Stimulated activated CD8-positive, alpha-beta memory T cell treated with anti-CD3 and anti-CD28 coated beads, Interleukin-12 subunit alpha, Interleukin-12 subunit beta, amount 100 ng/mL, for 1 hour (primary cell): ENCODE results near the gene MAMDC2.

ENCODE experiments used
- DNase-seq: peaks from one replicate; pipeline ENCODE4 v3.0.0-alpha.2; 2020; ENCODE audit warnings: low read depth

MAMDC2 gene

GRCh38 chr9:70043689-70044489, at the start of gene MAMDC2:
Gene MAMDC2 (plus strand): TSS chr9:70043848. CDS start chr9:70044198, 350 bp downstream.
- DNase-seq, result no peak

DNA sequence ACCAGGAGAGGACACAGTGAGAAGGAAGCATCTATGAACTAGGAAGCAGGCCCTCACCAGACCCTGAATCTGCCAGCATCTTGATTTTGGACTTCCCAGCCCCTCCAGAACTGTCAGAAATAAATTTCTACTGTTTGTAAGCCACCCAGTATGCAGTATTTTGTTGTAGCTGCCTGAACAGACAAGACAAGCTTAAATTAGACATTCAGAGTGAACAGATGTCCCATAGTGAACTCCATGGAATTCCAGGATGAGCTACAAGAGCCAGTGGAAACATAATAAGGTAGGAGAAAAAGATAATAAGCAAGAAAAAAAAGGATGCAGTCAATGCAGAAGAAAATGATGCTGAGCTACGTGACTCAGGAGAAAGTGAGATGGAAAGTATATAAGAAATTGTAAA, 47.8 kb upstream of the MAMDC2 start:
- no peak for DNase-seq

DNA sequence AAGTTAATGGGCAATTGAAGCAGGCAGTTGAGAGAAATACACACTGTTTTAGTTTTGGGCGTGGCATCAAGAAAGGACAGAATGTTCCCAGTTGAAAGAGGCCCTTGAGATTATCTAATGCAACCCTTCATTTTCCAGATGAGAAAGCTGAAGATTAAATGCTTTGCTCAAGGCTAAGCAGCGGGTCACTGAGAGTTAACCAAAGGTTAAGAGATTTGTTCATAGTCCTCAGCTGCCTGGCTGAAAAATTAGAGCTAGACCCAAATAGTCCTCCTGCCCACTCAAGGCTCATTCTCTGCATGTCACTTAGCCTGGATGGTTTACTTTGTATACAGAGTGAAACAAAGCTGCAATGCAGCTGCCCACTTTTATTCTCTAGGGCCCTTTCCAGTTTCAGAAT, 46.7 kb upstream of the MAMDC2 start:
- DNase-seq, result no peak

DNA sequence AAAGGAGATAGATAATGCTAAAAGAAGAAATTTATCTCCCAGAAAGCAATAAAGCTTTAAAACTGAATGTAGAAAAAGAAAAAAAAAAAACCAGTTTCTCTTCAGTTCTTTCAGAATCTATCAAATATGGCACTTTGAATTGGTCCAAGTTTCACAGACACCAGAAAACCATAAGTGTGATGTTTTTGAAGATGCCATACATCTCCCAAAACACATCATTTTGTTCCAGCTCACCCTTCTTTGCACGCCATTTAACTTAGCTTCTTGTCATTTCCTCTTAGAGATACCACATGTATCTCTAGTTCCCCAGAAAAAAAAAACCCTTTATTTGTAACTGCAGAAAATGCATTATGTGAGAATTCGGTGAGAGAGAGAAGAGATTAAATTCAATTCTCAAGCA, 46.1 kb upstream of the MAMDC2 start:
- DNase-seq, result no peak

DNA sequence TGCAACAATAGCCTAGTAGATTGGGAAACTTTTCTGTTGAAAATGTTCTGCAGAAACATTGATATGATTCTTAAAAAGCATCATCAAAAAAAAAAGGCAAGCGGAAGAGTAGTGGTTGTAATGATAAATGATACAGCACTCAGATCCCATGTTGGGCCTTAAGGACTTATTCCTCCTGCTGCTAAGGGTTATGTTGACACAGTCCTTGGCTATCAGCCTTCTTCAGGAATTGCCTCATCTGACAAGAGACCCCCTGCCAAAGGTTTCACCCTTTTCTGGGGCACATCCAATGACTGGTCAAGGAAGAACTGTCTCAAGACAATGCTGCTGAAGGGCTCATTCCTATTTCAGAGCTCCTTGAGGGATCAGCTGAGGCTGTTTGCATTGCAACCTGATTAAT, 44.3 kb upstream of the MAMDC2 start:
- no peak for DNase-seq

DNA sequence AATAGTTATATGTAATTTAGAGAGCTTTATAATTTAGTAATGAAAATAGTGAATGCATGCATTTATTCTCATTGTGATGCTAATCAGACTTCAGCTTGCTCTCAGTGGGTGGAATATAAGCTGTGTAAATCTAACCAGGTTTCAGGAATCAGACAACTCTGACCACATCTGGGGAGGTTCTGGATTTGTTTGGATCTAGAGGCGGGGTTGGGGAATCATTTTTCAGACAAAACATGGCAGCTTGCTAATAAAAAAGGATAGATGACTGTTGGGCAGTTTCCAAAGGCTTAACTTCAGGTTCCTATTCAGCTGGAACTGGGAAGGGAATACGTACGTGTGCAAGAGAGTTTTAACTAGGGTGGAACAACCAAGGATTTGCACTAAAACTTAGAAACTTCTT, 43.2 kb upstream of the MAMDC2 start:
- DNase-seq, result no peak

GRCh38 chr9:70003901-70004714, 39.5 kb upstream of the MAMDC2 start:
- DNase-seq, result no peak

GRCh38 chr9:70006306-70006705, 37.3 kb upstream of the MAMDC2 start:
- DNase-seq, result no peak

DNA sequence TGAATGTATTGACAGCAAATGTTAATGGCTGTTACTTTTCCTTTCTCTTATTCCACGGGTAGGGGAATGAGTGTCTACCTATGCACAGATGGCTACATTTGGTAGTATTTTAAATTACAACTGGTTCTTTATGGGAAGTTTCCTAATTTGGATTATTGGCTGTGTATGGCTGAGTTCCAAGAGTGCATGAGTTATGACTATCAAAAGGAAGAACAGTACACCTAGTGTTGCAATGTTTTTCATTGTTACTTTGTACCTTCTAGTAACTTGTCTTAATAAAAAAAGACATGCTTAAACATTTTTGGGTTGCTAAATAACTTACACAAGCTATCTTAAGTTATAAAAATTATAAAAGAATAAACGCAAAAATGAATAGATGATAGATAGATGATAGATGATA, 35.8 kb upstream of the MAMDC2 start:
- DNase-seq, result no peak

DNA sequence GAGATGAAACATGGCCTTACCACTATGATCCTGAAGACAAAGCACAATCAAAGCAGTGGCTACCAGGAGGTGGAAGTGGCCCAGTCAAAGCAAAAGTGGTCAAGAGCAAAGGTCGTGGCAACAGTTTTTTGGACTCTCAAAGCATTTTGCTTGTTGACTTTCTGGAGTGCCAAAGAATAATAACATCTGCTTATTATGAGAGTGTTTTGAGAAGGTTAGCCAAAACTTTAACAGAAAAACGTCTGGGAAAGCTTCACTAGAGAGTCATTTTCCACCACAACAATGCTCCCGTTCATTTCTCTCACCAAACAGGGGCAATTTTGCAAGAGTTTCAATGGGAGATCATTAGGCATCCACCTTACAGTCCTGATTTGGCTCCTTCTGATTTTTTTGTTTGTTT, 33.6 kb upstream of the MAMDC2 start:
- DNase-seq, result no peak

GRCh38 chr9:70011366-70011765, 32.3 kb upstream of the MAMDC2 start:
- DNase-seq, result no peak

GRCh38 chr9:70012569-70012968, 31.1 kb upstream of the MAMDC2 start:
- no peak for DNase-seq

GRCh38 chr9:70013598-70014196, 30.0 kb upstream of the MAMDC2 start:
- no peak for DNase-seq

- no peak for DNase-seq
Measured at GRCh38 chr9:70015099-70015498, 28.5 kb upstream of the MAMDC2 start.

DNA sequence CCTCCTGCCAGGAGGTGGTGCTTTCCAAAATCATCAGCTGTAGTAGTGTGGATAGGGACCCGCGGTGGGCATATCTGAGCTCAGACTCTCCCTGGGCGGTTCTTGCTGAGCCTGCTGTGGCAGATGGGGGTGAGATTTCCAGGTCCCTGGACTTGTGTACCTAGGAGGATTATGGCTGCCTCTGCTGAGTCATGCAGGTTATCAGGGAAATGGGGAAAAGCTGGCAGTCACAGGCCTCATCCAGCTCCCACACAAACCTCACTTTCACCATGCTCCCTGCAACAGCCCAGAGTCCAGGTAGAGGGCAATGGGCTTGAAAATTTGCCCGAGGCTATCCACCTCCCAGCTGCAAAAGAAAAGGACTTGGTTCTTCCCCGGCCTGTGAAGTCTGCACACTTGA, 23.4 kb upstream of the MAMDC2 start:
- no peak for DNase-seq

DNA sequence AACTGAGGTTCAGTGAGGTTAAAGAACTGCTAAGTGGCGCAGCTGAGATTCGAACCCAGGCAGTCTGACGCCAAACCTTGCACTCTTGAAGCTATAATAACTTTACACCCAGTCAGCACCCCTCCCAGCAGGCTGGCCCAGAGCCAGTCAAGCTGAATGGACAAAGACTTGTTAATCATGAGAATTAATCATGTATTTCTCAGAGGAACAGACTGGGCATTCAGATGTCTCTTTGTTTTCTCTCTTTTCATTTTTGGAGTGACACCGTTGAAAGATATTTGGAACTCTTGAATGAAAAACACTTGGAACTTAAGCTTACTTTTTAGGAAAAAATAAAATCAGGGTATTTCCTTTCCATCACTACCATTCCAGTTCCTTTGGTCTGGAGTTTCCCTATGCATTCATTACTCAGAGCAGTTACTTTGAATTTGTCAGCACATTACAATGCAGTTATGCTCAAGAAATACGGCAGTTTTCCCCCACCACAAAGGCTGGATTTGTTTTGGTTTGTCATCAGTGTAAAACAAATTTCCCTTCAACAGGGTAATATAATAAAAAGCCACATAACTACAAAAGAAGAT, 22.6 kb upstream of the MAMDC2 start:
- DNase-seq, result no peak

DNA sequence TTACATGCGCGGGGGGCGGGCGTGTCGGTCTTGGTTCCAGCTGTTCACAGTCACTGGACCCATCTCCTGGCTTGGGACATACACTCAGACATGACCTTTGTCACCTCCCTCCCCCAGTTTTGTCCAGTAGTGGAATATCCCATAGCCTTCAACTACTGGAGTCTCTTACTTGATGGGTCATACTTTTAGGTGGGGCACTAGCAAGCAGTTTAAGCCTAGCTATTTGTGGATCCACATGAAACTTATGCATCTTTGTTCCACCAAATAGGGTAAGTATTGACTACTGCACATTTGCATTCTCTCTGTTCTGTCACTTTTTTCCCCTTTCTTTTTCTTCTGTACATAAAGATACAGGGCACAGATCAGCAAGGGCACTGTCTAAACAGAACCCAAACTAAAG, 15.4 kb upstream of the MAMDC2 start:
- no peak for DNase-seq

GRCh38 chr9:70030156-70030555, 13.5 kb upstream of the MAMDC2 start:
- DNase-seq, result no peak

GRCh38 chr9:70031141-70031545, 12.5 kb upstream of the MAMDC2 start:
- DNase-seq, result no peak

DNA sequence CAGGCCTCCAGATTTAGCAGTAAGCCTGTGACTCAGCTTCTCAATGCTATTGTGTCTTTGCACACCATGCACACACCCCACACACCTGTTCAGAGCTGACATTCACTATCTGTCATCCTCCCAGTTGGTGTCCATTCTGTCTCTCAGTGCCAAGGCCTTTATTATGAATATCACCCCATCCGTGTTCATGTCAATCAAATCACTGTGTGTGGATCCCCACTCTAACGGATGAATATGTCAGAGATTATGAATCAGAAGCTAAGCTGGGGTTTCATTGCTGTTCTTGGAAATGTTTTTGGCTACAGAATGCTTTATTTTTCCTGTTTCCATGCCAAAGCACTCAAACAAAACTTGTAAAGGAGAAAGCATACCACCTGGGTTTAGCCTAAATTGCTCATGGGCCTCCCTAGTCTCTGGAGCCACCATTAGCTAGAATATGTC, 9.4 kb upstream of the MAMDC2 start:
- DNase-seq, result no peak

GRCh38 chr9:70035691-70036090, 8.0 kb upstream of the MAMDC2 start:
- no peak for DNase-seq

- no peak for DNase-seq
Measured at GRCh38 chr9:70036641-70037040, 7.0 kb upstream of the MAMDC2 start.
